Left renal cortex interstitium (tissue), 4 donors: Measurements from ENCODE around the gene TMEM63C. TPM values are rescaled to one million over a fixed set of nuclear protein-coding genes. Genes with fewer than 3 reads are reported as not detected.

Experiments used
- DNase-seq, 4 donors: peaks; one replicate each; pipeline ENCODE4 v3.0.0-alpha.2; 2013; ENCODE audit warnings: low read depth in 4 of 4, low spot score in 2 of 4, missing footprints in 1 of 4
- polyA plus RNA-seq, 4 donors: library from polyadenylated mRNA; unstranded; fragments of 120-200 nt; gene quantifications; one replicate each; pipeline ENCODE4 v1.2.1, GENCODE V29; 2013; ENCODE audit not compliant: insufficient read length in 4 of 4

Gene TMEM63C
- polyA plus RNA-seq, 4 donors, result 1.0 to 1.8 (median 1.4) TPM

DNA sequence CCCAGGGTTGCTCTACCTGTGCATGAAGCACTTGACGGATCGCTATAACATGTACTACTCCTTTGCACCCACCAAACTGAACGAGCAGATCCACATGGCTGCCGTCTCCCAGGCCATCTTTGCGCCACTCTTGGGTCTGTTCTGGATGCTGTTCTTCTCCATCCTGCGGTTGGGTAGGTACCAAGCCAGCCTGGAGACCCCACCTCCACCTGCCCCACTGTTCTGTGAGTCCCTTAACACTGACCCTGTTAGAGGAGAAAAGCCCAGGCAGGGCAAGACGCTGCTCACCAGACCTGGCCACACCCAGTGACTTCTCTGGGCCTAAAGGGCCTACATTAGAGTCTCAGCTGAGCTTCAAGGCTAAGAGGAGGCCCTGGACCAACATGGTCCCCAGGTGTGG is 67.7 kb downstream of the TMEM63C start:
- DNase-seq, result no peak

DNA sequence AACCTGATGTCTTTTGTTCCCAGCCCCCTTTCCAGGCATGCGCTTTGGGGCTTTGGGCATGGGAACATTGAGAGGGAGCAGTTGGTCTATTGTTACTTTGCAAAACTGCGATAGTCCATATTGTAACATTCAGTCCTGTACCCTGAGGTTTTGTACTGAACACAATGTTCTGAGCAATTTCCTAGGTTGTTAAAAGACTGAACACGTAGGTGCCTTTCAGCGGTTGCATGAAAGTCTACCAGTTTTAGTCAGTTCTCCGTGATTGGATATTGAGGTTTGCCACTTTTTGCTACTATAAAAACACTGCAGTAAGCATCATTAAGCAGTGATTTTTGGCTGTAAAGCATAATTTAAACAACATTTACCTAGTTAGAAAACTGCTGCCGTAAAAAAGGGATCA is 69.3 kb downstream of the TMEM63C start:
- no peak for DNase-seq

DNA sequence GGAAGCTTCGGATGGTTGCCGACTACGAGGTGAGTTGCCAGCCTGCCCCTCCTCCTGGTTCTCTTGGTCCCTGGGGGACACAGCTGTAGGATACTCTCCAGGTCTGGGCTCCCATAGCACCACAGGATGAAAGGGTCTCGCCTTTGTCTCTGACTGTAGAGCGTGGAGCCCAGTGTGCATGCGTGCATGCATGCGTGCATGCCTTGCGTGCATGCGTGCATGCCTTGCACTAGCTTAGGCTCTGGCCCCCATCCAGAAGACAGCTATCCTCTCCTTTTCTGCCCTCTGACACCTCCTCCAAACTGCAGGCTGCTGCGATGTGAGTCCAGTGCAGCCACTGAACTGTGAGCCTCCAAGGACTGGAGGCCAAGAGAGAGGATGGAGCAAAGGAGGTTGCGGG is 70.3 kb downstream of the TMEM63C start:
- no peak for DNase-seq

DNA sequence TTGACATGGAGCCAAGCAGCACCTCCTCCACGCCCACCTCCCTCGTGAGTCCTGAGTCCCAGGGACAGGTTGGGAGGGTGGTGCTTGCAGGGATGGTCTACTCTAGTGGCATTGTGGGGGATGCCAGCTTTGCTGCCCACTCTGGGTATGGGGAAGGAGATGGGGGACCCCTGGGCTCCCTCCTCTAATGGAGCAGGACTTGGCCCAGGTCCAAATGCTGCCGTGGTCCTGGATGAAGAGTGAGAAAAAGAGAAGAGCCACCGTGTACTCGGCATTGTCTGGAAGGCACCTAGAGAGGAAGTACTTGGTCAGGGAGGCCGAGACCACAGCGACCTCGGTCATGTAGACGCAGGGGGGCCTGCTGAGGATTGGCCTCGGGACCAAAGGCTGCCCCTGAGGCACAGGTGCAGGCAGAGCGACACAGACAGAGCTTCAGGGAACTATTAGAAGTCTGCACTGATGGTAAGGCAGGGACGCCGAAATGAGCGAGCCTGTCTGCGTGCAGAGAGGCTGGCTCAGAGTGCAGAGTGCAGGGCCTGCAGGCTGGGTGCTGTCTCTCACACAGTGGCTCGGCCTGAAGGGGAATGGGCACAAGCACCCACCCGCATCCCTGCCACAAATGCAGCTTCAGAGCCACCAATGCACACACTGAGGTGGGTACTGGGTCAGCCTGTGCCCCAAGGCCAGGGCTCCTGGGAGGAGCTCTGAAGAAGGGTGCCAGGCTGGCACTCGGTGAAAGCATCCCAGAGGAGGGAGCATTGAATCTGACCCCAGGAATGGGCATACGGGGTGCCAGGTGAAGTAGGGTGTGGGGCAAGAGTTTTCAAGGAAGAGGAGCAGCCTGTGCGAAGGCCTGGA is 72.0 kb downstream of the TMEM63C start:
- DNase-seq, result no peak

DNA sequence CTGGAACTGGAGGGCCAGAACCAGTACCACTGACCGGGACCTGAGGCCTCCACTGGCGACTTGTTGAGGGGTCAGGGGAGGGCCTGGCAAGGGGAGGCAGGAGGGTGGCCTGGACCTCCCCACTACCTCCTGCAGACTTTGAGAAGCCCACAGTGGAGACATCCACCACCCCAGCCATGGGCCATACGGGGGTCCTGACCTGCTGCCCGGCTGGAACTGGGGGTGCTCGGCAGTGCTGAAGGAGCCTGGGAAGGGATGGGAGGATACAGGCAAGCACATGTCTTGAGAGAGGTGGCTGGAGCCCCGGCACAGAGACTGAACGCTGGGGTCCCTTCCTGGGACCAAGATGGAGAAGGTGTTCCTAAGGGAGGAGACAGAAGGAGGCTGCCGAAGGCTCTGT is 75.1 kb downstream of the TMEM63C start:
- no peak for DNase-seq

DNA sequence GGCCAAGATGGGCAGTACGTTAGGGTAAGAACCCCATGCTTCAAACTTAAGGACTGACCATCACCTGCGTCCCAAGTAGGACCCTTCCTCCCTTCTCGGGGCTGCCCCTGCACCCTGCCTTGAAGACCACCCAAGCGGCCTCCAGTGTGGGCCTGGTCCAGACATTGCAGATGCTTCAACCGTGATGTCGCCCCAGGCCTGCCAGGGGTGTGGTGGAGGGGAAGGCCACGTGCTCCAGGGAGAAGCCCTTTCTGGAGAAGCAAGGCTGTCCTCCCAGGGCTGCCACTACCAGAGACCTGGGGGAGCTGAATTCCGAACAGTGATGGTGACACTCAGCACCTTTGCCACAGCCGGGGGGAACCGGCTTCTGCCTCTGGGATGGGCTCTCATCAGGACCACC is 76.1 kb downstream of the TMEM63C start:
- DNase-seq, result no peak

DNA sequence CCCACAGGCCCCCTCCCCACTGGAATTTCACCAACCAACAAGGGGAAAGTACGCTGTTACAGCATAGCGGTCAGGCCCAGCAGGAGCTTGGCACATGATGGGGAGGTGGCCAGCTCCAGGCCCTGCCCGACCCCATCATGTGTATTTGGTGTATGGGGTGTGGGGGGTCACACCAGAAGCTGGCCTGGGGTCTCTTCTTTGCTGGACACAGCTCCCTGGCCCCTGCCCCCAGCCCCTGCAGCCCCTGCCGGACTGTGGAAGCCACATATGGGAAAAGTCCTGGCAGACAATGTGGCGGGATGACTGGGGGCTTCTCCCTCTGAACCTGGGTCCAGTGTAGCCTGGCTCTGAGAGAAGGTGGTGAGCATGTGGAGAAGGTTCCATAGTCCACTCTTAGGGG is 77.0 kb downstream of the TMEM63C start:
- no peak for DNase-seq

DNA sequence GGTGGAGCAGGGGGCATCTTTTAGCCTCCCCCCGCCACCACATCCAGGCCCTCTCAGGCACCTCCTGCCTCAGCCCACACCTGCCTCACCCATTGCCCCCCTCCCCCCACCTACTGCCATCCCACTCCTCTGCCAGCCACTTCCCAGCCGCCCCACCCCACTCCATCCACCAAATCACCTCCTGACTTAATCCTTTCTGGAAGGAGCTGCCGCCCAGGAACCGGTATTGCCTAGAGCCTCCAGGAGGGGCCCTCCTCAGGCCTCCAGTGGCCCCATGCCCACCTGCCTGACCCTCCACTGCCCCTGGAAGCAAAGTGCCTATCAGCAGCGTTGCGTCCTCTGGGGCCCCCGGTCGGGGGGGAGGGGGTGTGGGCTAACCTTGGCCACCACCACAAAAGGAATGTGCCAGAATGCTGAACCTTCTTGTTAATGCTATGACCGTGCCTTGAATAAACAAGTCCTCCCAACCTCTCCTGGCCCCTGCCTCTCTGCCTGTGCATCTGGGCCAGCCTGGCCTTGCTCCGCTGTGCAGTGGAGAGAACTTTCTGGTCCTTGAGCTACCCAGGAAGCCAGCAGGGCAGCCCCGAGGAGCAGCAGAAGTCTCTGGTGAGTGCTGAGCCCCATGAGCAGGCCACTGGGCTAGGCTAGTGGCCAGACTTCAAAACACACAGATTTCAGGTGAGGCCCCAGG is 77.6 kb downstream of the TMEM63C start:
- no peak for DNase-seq

DNA sequence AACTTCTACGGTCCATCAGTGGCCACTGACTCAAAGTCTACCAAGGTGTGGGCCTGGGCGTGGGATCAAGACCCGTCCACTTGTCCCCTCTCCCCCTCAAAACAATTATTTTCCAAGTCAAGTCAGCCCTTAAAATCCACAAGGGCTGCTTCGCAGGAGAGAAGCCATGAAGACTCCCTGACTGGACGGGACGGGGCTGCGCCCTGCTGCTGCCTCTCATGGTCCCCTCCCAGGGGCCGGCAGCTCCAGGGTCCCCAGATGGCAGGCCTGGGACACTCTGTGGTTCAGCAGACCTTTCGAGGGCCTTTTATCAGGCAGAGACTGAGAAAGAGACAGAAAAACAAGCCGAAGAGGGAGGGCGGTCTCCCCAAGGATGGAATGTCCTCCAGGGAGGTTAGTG is 78.6 kb downstream of the TMEM63C start:
- DNase-seq, result no peak

DNA sequence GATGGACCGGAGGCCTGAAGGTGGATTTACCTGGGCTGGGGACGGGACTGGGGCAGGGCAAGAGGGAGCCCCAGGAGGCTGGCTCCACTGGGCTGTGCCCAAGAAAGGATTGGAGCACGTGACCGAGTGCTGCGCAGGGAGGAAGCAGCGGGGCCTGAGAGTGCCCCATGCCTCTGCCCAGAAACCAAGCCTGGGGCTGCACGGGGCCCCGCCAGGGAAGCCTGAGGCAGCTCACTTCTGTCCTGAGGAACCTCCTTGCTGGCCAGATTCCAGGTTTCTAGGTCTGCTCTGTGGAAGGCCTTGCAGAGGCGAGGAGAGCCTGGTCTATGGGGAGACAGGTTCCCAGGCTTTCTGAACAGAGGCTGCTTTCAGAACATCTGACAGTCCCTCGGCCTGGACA is 79.0 kb downstream of the TMEM63C start:
- DNase-seq, result no peak

DNA sequence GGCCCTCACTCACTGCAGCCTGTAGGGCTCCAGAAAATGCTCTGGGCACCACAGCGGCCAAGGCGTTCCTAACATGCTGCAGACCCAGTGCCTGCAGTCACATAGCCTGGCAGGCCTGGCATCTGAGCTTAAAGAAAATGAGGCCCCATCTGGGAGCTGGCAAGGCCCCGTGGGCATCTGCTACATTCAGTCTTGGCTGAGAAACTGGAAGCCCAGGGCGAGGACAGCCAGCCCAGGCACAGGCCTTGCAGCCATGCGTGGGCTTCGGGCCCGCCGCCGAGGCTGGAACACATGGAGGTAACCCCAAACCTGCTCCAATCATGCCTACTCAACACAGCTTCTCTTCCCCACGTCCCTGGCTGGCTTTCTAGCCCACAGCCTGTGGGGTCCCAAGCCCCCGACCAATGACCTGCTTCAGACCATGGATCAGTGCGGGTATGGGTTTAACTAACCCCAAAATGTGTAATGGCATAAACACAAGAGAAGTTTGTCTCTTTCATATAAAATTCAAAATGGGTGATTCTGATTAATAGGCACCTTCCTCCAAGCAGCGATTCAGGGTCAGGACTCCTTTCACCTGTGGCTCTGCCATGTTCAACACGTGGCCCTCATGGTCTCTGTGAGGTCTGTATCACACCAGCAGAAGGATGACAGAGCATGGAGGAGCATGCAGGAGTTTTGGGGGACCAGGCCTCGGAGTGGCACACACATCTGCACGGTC is 83.0 kb downstream of the TMEM63C start:
- DNase-seq, result no peak

DNA sequence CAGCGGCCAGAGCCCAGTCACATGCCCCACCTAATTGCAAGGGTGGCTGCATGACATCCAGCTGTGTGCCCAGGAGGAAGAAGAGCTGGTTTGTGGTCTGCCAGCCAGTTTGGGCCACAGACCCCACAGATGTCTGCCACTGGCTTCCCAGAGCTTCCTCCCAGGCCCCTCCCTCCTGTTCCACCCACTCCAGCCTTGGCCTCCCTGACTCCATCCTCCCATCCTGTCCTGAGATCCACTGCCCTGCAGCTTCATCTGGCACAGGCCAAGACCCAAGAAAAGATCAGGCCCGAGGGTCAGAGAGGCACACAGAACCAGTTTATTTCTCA is 83.6 kb downstream of the TMEM63C start:
- no peak for DNase-seq

DNA sequence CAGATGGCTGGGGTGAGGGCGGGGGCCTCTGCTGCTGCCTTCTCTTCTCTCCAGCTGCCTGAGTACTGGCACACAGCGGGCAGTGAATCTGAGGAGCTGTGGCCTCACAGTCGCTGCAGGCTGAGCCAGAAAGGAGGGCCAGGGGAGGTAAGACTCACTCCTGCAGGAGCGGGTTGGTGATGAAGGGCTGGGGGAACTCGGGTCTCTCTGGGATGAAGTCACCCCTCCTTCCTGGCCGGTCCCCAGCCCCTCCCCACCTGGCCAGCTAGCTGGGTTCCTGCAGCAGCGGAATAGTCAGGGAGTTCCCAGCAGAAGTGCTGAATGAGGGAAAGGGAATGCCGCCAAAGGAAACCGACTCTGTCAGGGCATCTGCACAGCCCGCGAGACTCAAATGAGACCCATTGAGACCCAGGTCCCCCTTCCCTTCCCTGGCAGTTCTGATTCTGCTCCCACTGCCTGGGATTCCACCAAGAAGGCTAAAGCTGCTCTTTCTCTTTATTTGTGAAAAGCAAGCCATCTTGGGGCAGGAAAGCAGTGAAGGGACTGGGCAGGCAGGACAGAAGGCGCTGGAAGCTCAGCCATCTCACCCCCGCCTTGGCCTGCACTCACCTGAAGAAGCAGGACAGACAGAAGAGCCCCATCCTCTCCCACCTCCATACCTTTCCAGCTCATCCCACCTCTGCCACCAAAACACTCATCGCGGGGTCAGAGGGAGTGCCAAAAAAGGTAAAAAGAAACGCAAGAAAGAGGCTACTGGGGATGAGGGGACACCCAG is 84.2 kb downstream of the TMEM63C start:
- DNase-seq, result no peak

DNA sequence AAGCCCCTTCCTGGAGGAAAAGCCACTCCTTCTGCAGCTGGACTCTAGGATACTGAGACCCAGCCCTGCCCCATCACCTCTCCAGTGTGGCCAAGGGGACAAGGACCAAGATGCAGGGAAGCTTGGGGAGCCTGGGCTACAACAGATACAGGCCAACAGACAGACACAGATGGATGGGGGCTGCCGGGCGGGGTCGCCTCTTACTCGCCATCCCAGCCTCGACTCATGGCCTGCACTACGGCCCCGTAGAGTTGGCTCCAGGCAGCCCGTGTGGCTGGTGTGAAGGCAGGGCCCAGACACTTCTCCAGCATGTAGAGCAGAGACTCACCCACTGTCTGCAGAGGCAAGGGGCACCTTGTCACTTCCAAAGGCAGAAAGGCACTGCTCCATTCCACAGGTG is 84.7 kb downstream of the TMEM63C start:
- no peak for DNase-seq

DNA sequence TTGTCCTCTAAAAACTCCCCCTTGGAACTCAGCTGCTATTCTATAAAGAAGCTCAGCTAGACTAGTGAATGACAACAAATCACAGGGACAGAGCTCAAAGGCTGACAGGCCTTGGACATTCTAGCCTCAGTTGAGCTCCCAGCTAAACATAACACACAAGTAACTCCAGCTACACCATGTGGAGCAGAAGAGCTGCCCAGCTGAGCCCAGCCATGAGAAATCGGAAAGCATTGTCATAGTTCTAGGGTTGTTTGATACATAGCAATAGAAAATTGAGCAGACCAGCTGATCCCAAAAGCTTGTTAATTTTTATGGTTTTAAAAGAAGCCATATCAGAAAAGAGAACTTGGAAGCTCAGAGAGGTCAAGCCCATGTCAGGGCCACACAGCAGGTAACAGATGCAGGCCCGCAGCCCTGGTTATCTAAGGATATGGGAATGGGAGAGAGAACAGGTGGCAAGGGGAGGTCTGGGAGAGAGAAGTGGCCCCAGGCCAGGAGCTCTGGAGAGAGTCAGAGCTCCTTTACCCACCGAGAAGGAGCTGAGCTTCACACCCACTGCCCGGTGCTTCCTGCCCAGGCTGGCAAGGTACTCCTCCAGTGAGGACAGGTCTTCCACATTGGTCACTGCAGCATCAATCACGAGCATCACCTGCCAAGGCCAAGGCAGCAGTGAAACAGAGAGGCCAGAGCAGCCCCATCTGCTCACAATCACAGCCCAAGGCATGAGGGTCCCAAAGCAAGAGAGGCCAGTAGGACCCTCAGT is 86.5 kb downstream of the TMEM63C start:
- no peak for DNase-seq

DNA sequence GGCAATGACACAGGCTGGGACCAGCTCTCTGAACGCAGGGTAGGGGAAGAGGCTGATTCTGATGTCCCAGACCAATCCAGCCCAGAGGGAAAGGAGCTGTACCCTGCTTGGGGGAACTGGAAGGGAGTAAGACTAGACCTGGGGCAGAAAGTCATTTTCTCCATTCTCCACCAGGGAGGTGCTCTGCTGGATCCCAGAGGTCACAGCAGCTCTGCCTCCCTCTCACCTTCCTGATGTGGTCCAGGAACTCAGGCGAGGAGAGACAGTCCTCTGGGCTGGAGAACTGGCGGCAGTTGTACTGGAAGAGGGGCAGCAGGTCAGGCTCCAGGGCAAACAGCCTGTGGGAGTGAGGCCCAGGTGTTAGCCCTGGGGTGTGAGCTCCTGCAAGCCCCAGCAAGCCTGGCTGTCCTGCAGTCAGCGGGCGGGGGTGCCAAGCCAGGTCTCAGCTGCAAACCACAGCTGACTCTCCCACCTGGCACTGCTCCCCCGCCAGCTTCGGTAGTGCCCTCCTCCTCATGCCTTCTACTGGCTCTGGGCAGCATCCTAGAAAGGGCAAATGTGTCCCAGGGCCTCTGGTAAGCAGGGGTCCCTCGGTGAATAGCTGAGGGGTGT is 87.5 kb downstream of the TMEM63C start:
- peak in 1 of 4 donors; percentile 8 for DNase-seq

DNA sequence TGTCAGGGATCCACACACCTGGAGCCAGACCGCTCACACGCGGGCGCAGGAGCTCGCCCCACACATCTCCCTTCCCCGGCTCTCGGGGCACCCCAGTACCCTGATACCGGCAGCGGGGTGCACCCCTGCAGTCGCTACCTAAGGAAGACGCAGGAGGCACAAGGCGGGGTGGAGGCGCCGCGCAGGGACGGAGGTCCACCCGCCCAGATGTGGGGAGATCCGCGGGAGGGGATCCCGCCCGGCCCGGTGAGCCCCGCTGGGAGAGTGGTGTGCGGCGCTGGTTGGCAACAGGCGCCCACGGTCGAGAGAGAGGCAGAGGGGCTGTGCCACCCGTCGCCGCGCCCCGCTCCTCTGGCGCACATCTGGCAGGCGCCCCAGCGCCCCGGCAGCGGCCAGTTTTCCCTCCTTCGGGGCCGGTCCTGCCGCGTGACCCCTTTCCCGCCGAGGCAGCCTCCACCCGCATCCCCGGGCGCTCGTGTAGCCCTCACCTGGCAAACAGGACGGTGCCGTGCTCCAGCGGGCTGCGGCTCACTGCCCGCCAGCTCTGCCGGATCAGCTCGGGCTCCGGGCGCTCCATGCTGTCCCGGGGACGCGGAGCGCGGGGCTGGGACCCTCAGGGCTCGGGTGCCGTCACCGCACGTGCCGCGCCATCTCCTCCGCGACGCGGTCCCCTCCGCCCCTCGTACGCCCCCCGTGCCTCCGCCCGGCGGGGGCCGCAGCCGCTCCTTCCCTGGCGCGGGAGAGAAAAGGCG is 88.9 kb downstream of the TMEM63C start:
- no peak for DNase-seq

DNA sequence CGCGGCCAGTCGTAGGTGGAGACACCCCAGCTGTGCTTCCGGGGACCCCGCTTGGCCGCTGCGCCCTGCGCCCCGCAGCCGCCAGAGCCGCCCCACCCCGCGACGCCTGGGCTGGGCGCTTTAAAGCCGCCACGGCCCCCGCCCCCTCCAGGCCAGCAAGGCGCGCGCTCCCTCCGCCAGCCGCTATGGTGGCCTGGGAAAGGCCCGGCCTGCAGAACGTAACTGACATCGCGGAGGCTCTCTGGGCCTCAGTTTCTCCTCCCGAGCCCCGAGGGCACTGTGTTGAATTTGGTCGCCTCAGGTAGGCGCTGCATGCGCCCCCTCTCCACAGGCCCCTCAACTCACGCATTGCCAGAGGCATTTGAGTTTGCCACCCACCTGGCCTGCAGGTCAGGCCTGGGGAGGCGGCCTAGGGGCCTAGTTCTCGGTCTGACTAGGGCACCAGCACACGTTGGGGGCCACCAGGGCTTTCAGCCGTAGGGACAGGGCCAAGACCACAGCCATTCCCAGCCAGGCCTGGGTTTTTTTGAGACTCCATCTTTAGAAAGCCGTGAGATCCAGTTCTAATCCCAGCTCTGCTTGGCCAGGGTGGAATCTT is 89.6 kb downstream of the TMEM63C start, which contains the start of gene NGB:
NGB (minus strand) TSS at position 94 of the 598 bp plus-strand sequence. CDS start 269 bp downstream, outside the sequence.
- DNase-seq, result no peak
